ENCODE data around the gene ABHD2.

- no peak for TF ChIP-seq EZH2 (IDR thresholded peaks at IDR 0.05; ENCODE audit: borderline replicate concordance, low read depth, low read length, poor library complexity, severe bottlenecking)
- no peak for TF ChIP-seq CTCF (conservative IDR thresholded peaks at IDR 0.05; ENCODE audit: low read depth, low read length)
Observed at GRCh38 chr15:89199746-89200145, 111.5 kb downstream of the ABHD2 start.
